Dermis blood vessel endothelial cell (primary cell): ENCODE results near the gene RTKN. TPM values are rescaled to one million over a fixed set of nuclear protein-coding genes. Genes with fewer than 3 reads are reported as not detected.
A peak's percentile ranks its signal among the peaks of the same experiment; 100 is the strongest.
"Not testable (repeated sequence)": the region's sequence is repeated elsewhere in the genome, so short reads cannot be mapped to it uniquely, and the experiment has no call there.

Experiments
- DNase-seq: peaks from one replicate; pipeline ENCODE4 v3.0.0; 2010
- total RNA-seq: library from RNA; depleted of rRNA; stranded (reverse); fragments of >200 nt; gene quantifications from 2 replicates; pipeline ENCODE4 v1.2.3, GENCODE V29; 2014

RTKN gene, protein sequence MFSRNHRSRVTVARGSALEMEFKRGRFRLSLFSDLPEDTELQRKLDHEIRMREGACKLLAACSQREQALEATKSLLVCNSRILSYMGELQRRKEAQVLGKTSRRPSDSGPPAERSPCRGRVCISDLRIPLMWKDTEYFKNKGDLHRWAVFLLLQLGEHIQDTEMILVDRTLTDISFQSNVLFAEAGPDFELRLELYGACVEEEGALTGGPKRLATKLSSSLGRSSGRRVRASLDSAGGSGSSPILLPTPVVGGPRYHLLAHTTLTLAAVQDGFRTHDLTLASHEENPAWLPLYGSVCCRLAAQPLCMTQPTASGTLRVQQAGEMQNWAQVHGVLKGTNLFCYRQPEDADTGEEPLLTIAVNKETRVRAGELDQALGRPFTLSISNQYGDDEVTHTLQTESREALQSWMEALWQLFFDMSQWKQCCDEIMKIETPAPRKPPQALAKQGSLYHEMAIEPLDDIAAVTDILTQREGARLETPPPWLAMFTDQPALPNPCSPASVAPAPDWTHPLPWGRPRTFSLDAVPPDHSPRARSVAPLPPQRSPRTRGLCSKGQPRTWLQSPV
- 21.6 and 27.0 TPM in 2 replicates for total RNA-seq

DNA sequence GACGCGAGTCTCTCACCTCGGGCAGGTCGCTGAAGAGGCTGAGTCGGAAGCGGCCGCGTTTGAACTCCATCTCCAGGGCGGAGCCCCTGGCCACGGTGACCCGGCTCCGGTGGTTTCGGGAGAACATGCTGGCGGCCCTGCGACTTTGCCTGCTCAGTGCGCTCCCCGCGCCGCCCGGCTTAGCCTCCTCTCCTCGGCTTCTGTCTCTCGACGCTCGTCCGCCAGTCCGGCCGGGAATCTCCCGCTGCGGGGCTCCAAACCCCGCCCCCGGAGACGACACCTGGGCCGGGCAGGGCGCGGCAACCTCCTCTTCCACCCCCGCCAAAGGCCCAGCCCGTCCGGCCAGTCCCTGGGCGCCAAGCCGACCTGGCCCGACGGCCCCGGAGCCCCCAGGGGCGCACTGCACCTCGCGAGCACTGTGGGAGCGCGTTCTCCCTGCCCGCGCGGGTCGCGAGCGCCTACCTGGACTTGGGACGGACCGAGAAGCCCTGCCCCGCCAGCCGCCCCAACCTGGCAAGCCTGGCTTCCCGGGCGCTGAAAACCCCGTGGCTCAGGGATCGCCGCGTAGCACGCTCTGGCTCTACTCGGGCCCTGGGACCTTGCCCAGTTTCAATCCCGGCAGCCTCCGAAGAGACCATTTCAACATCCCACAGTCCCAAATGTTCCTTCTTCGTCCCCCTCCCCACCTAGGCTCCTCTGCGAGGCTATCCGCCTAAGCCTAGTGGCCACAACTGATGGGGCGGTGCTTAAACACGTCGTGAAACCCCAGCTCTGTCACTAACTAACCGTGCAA lies at the start of gene RTKN:
RTKN (minus strand) TSS at position 248 of the 793 bp plus-strand sequence; CDS start at position 127, 121 bp downstream.
- DNase-seq, result no peak

DNA sequence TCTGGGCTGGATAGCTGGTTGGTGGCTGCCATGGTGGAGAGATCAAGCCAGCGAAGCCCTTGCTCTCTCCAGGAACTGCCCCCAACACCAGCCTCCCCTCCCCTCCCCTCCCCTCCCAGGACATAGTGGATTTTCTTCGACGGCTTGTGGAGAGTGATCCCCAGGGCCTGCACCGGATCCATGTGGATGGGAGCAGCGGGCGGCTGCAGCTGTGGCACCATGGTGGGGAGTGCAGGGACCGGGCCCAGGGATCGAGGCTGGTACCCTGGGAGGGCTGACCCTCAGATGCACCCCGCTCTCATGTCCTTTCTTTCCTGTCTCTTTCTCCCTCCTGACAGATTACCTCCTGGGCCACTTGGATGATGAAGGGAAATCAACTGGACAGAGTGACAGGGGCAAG lies 48.2 kb upstream of the RTKN start:
- DNase-seq, result no peak

DNA sequence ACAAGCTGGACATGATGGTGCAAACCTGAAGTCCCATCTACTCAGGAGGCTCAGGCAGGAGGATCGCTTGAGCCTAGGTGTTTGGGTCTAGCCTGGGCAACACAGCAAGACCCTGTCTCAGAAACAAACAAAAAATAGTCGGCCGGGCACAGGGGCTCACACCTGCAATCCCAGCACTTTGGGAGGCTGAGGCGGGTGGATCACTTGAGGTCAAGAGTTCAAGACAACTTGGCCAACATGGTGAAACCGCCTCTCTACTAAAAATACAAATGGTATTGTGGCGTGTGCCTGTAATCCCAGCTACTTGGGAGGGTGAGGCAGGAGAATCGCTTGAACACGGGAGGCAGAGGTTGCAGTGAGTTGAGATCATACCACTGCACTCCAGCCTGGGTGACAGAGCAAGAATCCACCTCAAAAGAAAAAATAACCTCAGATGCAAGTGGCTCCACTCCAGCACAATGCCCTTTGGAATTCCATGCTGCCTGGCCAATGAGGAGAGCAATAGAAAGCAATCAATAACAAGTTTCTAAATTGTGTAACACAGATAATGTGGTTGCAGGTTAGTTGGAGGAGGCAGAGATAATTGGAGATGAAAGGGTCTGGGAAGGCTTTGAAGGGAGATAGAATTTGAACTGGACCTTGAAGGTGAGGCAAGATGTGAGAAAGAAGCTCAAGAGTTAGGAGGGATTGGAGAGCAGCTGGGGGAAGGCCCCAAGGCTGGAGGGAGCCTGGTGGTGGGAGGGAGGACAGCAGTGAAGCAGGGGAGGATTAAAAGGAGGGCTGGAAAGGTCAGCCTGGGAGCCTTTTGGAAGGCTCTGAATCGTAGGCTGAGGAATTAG lies 47.1 kb upstream of the RTKN start:
- no peak for DNase-seq

DNA sequence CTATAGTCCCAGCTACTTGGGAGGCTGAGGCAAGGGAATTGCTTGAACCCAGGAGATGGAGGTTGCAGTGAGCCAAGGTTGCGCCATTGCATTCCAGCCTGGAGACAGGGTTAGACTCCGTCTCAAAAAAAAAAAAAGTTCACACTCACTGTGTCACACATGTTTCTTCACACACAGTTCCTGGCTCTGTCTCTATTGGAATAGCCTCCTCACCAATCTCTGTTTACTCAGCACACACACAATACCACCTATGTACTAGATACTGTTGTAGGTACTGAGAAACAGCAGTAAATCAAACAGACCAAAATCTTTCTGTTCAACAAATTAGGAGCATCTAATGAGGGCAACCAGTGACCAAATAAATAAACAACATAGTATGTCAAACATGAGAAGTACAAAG lies 44.4 kb upstream of the RTKN start:
- DNase-seq, result no peak

DNA sequence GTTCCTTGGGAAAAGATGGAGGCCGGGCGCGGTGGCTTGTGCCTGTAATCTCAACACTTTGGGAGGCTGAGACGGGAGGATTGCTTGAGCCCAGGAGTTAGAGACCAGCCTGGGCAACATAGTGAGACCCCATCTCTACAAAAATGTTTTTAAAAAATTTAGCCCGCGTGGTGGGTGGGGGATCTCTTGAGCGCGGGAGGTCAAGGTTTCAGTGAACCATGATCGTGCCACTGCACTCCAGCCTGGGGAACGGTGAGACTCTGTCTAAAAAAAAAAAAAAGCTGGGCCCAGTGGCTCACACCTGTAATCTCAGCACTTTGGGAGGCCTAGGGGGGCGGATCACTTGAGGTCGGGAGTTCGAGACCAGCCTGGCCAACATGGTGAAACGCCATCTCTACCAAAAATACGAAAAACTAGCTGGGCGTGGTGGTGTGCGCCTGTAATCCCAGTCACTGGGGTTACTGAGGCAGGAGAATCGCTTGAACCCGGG lies 42.0 kb upstream of the RTKN start:
- DNase-seq, result not testable (repeated sequence)

DNA sequence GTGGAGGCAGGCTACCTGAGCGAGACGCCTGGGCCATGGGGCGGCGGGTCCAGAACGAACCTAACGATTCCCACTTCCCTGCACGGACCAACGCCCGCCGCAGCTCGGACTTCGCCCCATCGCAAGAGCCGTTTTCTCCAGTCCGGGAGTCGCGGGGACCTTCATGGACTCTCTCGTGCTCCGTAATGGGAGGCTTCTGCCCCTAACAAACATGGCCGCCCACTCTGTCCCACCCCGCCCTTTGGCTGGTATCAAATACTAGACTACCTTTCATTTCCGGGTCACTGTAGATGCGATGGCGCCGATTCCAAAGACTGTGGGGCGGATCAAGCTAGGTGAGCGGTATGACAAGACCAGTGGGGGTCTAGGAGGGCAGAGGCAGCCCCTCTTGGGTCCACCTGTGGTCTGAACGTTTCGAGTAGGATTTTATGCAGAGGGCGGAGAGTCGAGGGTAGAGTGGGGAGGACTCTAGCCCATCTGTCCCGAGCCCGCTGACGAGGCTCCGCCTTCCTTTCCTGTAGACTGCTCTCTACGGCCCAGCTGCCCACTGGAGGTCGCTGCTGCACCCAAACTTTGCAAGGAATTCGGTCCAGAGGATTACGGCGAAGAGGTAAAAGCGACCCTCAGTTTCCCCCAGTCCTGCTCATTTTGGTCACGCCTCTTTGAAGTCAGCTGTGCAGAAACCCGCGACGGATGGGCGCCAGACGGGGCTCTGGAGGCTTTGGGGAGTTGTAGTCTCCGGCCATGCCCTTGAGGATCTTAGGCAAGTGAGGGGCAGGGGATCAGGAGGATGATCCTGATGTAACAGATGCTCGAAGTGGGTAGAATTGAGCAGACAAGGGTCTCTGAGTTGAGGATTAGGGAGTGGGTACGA lies 41.3 kb upstream of the RTKN start, which contains the start of the genes CCDC142 and TTC31:
CCDC142 (minus strand) TSS at position 198 of the 874 bp plus-strand sequence; CDS start at position 37, 161 bp downstream.
TTC31 (plus strand) TSS at position 281 of the 874 bp plus-strand sequence; CDS start at position 296, 15 bp downstream.
- peak; percentile 97 for DNase-seq

DNA sequence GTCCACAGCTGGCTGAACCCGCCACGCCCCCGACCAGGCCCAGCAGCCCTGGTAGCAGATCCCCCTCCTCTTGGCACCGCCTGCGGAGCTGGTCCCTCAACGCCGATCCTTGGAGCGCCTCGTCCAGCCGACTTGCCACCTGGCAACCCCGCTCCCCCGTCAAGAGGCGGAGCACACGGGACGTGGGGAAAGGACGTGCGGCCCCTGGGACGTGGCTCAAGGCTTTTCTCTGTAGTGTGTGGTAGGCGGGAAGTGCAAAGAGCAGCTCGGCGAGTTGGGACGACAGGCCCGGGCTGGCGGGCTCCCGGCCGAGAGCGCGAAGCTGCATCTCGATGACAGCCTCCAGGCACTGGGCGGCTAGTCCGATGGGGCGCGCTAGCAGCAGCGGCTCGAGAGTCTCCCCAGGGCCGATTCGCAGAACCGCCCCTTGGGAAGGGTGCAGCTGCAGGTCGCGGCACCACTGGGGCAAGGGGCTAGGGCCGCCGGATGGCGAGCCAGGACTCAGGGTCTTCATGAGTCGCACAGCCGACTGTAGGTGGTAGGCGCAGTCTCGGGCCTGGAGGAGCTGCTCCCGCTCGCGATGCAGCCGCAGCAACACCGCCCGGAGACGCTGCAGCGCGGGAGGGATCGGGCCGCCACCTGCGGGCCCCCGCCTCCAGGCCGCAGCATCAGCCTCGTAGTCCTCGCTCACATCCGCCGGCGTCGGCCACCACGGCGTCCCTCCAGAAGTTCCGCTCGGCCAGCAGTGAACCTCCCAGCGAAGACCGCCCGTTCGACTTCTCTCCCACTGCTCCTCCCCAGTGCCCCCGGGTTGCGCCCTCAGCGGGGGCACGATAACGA lies 40.4 kb upstream of the RTKN start:
- peak; percentile 72 for DNase-seq

DNA sequence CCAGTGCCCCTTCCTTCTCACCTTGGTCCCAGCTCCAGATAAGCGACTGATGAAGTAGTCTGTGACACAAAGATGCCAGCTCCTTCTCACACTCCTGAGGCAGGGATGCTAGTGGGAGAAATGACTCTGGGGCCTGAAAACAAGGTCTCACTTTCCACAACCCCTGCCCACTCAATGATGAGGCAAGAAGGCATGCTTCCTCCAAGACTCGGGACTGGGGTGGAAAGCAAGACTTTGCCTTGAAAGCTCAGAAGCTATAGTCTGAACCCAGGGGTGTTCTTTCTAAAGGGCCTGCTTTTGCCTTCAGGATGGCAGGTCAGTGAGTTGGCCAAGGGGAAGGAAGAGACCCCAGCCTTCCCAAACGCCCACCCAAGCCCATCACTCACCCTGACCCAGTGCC lies 39.7 kb upstream of the RTKN start:
- DNase-seq, result no peak

DNA sequence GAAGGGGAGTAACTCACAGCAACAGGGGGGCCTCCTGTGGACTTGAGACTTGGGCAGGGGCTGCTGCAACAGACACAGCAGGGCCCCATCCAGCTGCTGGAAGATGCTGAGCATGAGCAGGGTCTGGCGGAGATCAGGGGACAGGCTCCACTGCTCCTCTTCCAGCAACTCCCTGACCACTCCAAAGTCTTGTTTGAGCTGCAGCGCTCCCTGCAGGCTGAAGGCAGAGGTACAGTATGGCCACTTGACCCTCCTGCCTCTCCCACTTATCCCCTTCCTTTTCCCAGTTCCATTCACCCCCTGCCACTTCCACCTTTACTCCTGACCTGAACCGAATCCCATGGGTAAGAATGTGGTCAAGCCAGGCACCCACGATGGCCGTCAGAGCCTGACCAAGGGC lies 33.2 kb upstream of the RTKN start:
- peak; percentile 37 for DNase-seq

DNA sequence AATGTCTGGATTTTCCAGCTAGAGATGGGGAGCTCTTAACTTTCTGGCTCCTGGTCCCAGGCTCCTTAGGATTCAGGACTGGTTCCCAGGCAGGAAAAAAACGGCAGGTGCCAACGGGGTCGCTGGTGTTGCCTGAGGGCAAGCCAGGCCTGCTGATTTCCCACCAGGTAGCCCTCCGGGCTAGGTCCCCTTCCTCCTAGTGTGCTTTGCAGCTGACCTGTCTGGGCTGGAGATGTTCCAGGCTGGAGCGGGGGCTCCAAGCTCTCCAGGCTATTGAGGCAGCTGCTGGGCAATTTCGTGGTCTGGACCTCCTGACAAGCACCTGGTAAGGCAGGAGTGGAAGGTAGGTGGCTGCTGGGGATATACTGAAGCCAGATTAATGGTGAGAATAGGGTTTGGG lies 32.7 kb upstream of the RTKN start:
- DNase-seq, result no peak

DNA sequence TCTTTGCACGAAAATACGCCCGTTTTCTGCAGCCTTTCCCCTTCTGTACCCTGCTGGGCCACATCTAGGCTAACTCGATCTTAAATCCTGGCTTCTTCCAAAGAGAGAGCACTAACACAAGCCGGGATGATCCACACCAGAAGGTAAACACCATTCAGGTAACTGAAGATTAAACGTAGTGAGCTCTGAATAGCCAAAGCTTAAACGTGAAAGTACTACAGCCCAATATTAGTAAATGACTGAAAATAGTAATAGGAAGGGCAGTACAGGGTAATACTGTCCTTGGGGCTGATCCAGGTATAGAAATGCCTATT lies 31.2 kb upstream of the RTKN start:
- DNase-seq, result no peak

DNA sequence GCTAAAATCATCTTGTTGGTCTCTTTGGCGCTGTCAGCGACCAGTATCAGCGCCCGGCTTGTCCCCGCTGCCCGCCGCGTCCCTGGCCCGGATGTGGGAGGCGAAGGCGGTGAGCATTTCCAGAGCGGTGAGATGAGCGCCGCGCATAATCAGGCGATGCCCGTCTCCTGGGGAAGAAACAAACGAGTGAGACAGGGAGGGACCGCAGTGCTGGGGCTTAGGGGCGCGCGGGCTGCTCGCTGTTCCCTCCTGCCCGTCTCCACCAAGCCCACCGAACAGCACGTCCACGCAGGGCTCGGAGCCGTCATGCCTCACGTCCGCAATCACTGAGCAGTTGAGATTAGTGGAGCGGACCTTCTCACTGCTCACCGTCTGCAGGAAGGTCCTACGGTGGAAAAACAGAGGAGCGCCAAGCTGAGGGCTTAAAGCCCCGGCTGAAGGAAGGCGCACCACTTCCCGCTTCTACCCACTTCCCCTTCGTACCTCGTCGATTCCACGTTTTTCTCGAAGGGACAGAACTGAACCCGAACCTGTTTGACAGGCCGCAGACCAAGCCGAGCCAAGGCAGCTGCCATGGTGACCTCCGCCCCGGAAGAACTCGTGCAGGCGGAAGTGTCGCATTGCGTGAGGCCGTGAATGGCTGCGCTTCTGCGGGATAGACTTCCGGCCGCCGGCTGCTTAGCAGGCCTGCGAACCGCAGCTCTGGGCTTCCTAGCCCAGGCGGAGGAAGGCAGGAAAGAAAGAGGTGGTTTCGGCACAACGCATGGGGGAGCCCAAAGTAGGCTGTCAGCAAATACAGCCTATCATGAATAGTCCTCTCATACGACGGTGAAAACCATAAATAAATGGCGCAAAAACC lies 30.6 kb upstream of the RTKN start, which contains the start of gene MRPL53:
MRPL53 (minus strand) TSS at position 595 of the 859 bp plus-strand sequence; CDS start at position 575, 20 bp downstream.
- DNase-seq, result peak; percentile 96

DNA sequence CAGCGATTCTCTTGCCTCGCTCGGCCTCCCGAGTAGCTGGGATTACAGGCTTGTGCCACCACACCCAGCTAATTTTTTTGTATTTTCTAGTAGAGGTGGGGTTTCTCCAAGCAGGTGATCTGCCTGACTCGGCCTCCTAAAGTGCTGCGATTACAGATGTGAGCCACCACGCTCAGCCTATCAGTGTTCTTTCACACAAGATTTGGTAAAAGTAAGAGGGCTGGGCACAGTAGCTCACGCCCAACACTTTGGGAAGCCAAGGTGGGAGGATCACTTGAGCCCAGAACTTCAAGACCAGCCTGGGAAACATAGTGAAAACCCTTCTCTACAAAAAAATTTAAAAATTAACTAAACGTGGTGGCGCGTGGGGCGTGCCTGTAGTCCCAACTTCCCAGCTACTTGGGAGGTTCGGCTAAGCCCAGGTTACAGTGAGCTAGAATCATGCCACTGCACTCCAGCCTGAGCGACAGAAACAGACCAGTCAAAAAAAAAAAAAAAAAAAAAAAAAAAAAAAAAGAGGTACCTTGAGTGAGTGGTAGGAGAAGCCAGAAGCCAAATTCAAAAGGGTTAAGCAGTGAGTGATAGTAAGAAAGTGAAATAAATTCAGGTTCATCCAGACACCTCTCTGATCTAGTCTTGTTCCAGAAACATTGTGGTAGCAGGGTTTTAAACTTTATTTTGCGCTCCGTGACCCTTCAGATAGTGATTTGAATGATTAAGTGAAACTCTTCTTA lies 29.8 kb upstream of the RTKN start:
- no peak for DNase-seq

DNA sequence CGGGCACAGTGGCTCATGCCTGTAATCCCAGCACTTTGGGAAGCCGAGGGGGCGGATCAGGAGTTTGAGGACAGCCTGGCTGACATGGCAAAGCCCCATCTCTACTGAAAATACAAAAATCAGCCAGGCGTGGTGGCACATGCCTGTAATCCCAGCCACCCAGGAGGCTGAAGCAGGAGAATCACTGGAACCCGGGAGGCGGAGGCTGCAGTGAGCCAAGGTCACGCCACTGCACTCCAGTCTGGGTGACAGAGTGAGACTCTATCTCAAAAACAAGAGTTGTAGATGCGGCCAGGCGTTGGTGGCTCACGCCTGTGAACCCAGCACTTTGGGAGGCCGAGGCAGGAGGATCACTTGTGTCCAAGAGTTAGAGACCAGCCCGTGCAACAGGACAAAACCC lies 29.0 kb upstream of the RTKN start:
- DNase-seq, result not testable (repeated sequence)

DNA sequence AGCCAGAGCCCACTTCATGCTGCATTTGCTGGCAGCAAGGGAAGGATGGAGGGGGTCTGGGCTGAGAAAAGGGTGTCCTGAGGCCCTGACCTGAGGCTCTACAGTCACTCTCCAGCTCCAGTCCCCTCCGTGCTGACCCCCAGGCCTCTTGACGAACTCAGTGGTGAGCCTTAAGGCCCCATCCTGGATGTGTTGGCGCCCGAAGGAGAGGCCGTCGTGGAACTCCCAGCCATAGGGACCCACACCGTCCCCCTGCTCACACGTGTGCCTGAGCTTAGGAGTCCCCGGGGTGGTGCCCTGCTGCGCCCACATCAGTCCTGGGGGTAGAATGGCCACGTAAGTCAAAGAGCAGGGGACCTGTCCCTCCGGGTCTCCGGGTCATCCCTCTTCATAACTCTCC lies 22.7 kb upstream of the RTKN start:
- peak; percentile 30 for DNase-seq

DNA sequence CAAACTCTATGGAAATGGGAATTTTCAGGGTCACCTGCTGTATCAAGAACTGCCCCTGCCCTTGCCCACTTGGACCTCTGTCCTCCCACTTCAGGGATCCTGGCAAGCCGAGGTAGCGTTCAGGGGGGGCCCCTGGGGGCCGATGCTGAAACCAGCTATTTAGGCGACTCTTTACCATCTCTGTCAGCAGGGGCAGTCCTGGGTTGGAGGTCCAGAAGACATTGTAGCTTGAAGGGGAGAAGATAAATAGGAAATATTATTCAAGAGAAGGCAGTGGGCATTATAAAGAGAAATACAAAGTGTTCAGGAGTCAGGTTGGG lies 21.0 kb upstream of the RTKN start:
- DNase-seq, result no peak

DNA sequence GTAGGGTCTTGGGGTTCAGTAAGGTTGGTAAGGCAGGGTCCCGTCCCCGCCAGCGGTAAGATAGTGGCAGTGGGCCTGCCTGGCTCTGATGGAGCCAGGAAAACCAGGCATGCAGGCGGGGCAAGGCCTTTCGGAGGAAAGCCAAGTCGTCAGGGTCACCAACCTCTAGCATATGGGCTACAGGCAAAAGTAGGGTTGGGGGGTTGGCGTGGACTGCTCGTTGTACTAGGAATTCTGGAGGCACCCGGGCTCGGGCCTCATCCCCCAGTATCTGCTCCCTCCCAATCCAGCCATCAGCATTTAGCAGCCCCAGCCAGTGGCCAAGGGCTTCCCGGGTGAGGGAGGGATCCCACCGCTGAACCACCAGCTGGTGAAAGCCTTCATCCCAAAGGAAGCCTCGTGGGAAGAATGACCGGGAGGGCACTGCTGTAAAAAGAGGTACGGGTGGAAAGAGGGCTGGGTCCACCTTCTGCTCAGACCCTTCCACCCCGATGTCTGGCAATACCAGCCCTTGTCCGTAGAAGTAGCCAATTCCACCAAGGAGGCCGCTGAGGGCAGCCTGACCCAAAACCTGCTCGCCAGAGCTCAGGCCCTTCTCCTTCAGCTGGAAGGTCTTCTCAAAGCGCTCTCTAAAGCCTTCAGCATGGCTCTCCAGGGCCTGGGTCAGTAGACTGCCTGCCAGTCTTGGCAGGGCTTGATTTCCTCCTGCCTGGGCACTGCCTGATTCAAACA lies 20.5 kb upstream of the RTKN start:
- no peak for DNase-seq
